Bronchial epithelial cell (primary cell): ENCODE data around the gene RNU4-1. TPM values are rescaled to one million over a fixed set of nuclear protein-coding genes. Genes with fewer than 3 reads are reported as not detected.

Experiments
- DNase-seq: peaks from one replicate; pipeline ENCODE4 v3.0.0-alpha.2; 2010; ENCODE audit warnings: low read depth
- FAIRE-seq: peaks from 2 replicates; lab custom pipeline; 2011; peaks lifted over from hg19 to GRCh38; lab: Jason Lieb, UNC
- H3K27me3 ChIP-seq: 2 replicates; pipeline ENCODE4 v1.5.1; 2011; ENCODE audit warnings: low read length; ENCODE audit not compliant: control insufficient read depth, insufficient read depth
- H3K36me3 ChIP-seq: 2 replicates; pipeline ENCODE4 v1.5.1; 2011; ENCODE audit warnings: low read length; ENCODE audit not compliant: control insufficient read depth, insufficient read depth
- H3K4me3 ChIP-seq: 2 replicates; pipeline ENCODE4 v1.5.1; 2011; ENCODE audit warnings: mild to moderate bottlenecking, low read depth, low read length, control low read depth
- CTCF ChIP-seq: IDR thresholded peaks from 2 replicates; pipeline ENCODE4 v1.5.1; 2011; ENCODE audit warnings: mild to moderate bottlenecking, moderate library complexity, low read length, control low read depth, inconsistent platforms; ENCODE audit not compliant: insufficient read depth, severe bottlenecking
- total RNA-seq: library from RNA; depleted of rRNA; stranded (reverse); fragments of >200 nt; gene quantifications from 2 replicates; pipeline ENCODE4 v1.2.1, GENCODE V29; 2014

The RNU4-1 gene
- total RNA-seq, 1 donor from 2014 or later = 564 TPM

GRCh38 chr12:120332523-120332922 is 39.5 kb upstream of the RNU4-1 start:
- no peak overlapping the region for H3K4me3 ChIP-seq
- DNase-seq (no peak), FAIRE-seq (no peak)
- peaks cover 3% of the 10 kb centered on the region for H3K27me3 ChIP-seq
- TF ChIP-seq CTCF = no peak
- H3K36me3 ChIP-seq = no peaks in the 10 kb centered on the region

- FAIRE-seq = no peak
- H3K4me3 ChIP-seq = no peak overlapping the region
- peaks cover 4% of the 10 kb centered on the region for H3K27me3 ChIP-seq
- no peaks in the 10 kb centered on the region for H3K36me3 ChIP-seq
- no peak for DNase-seq
- no peak for TF ChIP-seq CTCF
These were observed 39.0 kb upstream of the RNU4-1 start for GRCh38 chr12:120332041-120332440.

GRCh38 chr12:120331390-120331789 is 38.4 kb upstream of the RNU4-1 start:
- Histone ChIP-seq H3K4me3 (no peak overlapping the region), H3K27me3 (peaks cover 4% of the 10 kb centered on the region), H3K36me3 (no peaks in the 10 kb centered on the region)
- DNase-seq = no peak
- FAIRE-seq = no peak
- no peak for TF ChIP-seq CTCF

- no peak for TF ChIP-seq CTCF
- no peaks in the 10 kb centered on the region for H3K36me3 ChIP-seq
- peaks cover 4% of the 10 kb centered on the region for H3K27me3 ChIP-seq
- H3K4me3 ChIP-seq = no peak overlapping the region
- no peak for FAIRE-seq
- no peak for DNase-seq
These were observed 35.2 kb upstream of the RNU4-1 start for GRCh38 chr12:120328228-120328627.

GRCh38 chr12:120327593-120327992 is 34.6 kb upstream of the RNU4-1 start, which contains the start of gene PLA2G1B:
PLA2G1B (minus strand) TSS chr12:120327779; CDS start chr12:120327753, 26 bp downstream.
- FAIRE-seq = no peak
- no peak for TF ChIP-seq CTCF
- DNase-seq = no peak

GRCh38 chr12:120324841-120325417 is 31.9 kb upstream of the RNU4-1 start:
- no peak for FAIRE-seq
- H3K4me3 ChIP-seq = no peak overlapping the region
- TF ChIP-seq CTCF = no peak
- H3K27me3 ChIP-seq = peaks cover 4% of the 10 kb centered on the region
- H3K36me3 ChIP-seq = no peaks in the 10 kb centered on the region
- DNase-seq = no peak

More at GRCh38 chr12:120327593-120327992, 34.6 kb upstream of the RNU4-1 start, which contains the start of gene PLA2G1B:
- H3K36me3 ChIP-seq = no peaks in the 10 kb centered on the region
- H3K27me3 ChIP-seq = peaks cover 4% of the 10 kb centered on the region
- H3K4me3 ChIP-seq = no peak within 1 kb of the TSS
